ENCODE data around the gene AIF1.

GRCh38 chr6:31634969-31635575 is 20.0 kb downstream of the AIF1 start:
- no peak for TF ChIP-seq CTCF (conservative IDR thresholded peaks at IDR 0.05; ENCODE audit: low read depth, low read length)
- TF ChIP-seq EZH2phosphoT487 (IDR thresholded peaks at IDR 0.05; ENCODE audit: borderline replicate concordance, low read length): no peak
- no peak for TF ChIP-seq EZH2 (IDR thresholded peaks at IDR 0.05; ENCODE audit: low read length, unreplicated experiment)

All from PC-3 (cell line).